NCI-H2171 (cell line): ENCODE data around the gene PLA2G12A.

Experiments
- DNase-seq: peaks from one replicate; lab custom pipeline; 2025; lab: John Stamatoyannopoulos, UW

The PLA2G12A gene

GRCh38 chr4:109676886-109677285 lies 53.0 kb downstream of the PLA2G12A start:
- no peak for DNase-seq

GRCh38 chr4:109675843-109676242 lies 54.0 kb downstream of the PLA2G12A start:
- no peak for DNase-seq

- DNase-seq = no peak
Observed at GRCh38 chr4:109675181-109675580, 54.7 kb downstream of the PLA2G12A start.

- no peak for DNase-seq
Observed at GRCh38 chr4:109673303-109673702, 56.6 kb downstream of the PLA2G12A start.

DNA sequence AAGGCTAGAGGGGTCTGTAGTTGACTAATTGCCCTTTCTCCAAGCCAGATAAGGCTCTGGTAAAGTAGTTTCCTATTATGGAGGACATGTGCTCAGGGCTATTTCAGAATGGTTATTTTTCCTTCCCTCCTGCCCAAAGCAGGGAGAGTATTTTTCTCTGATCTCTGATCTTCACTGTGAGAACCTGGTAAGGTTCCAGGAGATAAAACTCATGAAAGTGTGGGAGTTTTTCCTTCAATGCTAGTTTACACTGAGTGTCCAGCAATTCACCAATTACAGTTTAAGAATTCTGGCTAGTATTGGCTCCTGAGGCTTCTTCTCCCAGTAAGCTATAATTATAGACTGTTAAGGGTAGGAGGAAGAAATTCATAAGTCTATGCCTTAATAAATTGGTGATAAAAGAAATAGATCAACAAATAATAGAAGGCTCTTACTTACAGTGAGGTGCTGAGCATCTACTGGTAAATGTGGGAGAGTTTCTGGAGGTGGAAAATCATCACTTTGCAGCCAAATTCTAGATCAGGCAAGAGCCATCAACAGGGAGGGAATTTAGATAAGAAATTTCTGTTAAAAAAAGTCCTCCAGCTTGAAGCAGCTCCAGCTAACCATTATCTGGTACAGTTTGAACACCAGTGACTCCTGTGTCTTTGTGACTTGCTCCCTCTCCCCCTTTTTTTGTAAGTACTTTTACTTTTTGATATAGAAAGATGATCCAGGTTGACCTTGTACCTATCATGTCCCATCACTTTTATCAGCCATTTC lies 57.5 kb downstream of the PLA2G12A start:
- no peak for DNase-seq

DNA sequence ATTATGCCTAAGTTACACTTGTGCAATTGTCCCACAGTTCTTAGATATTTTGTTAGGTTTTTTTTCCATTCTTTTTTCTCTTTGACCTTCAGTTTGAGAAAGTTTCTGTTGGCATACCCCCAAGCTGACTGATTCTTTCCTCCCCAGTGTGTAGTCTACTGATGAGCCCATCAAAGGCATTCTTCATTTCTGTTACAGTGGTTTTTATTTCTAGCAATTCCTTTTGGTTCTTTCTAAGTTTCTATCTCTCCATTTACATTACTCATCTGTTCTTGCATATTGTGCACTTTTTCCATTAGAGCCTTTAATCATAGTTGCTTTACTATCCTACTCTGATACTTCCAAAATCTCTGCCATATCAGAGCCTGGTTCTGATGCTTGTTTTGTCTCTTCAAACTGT lies 58.5 kb downstream of the PLA2G12A start:
- no peak for DNase-seq

- no peak for DNase-seq
Observed at GRCh38 chr4:109665783-109666485, 63.9 kb downstream of the PLA2G12A start.

- no peak for DNase-seq
Observed at GRCh38 chr4:109662771-109663170, 67.1 kb downstream of the PLA2G12A start.

GRCh38 chr4:109662116-109662515 lies 67.8 kb downstream of the PLA2G12A start:
- DNase-seq = no peak
